Liver (tissue), 9 donors: Measurements from ENCODE around the gene LBX1. TPM values are rescaled to one million over a fixed set of nuclear protein-coding genes. Genes with fewer than 3 reads are reported as not detected.

Experiments used
- DNase-seq: peaks from one replicate; pipeline ENCODE4 v3.0.0-alpha.2; 2017; ENCODE audit warnings: low spot score
- H3K27ac ChIP-seq, 2 donors: one replicate each; pipeline ENCODE4 v1.7.0; 2013; ENCODE audit warnings: inconsistent platforms in 2 of 2, low read length in 2 of 2, control low read depth in 1 of 2, low read depth in 1 of 2, mild to moderate bottlenecking in 1 of 2
- H3K27me3 ChIP-seq, 4 donors: one replicate each; pipeline versions ENCODE4 v1.6.1 to v1.7.0; 2013; ENCODE audit warnings: low read length in 3 of 4, inconsistent platforms in 1 of 4, mild to moderate bottlenecking in 1 of 4, moderate library complexity in 1 of 4; ENCODE audit not compliant: control insufficient read depth in 4 of 4, insufficient read depth in 4 of 4
- H3K36me3 ChIP-seq, 4 donors: one replicate each; pipeline versions ENCODE4 v1.6.1 to v1.7.0; 2013; ENCODE audit warnings: low read length in 3 of 4, mild to moderate bottlenecking in 3 of 4, low read depth in 1 of 4, moderate library complexity in 1 of 4; ENCODE audit not compliant: control insufficient read depth in 4 of 4, insufficient read depth in 3 of 4
- H3K4me1 ChIP-seq, 4 donors: one replicate each; pipeline versions ENCODE4 v1.6.1 to v1.7.0; 2013; ENCODE audit warnings: low read length in 3 of 4, mild to moderate bottlenecking in 3 of 4, moderate library complexity in 1 of 4; ENCODE audit not compliant: control insufficient read depth in 4 of 4, insufficient read depth in 4 of 4
- H3K4me3 ChIP-seq, 3 donors: one replicate each; pipeline versions ENCODE4 v1.6.1 to v1.7.0; 2013; ENCODE audit warnings: low read length in 3 of 3, control low read depth in 1 of 3, low read depth in 1 of 3, mild to moderate bottlenecking in 1 of 3
- H3K9ac ChIP-seq, 2 donors: one replicate each; pipeline ENCODE4 v1.7.0; 2013; ENCODE audit warnings: low read length in 2 of 2, mild to moderate bottlenecking in 2 of 2, moderate library complexity in 2 of 2, control low read depth in 1 of 2, low read depth in 1 of 2
- H3K9me3 ChIP-seq, 4 donors: one replicate each; pipeline versions ENCODE4 v1.6.1 to v1.7.0; 2013; ENCODE audit warnings: low read length in 3 of 4; ENCODE audit not compliant: control insufficient read depth in 4 of 4
- FOXA1 ChIP-seq: IDR thresholded peaks from 2 replicates; pipeline ENCODE4 v1.6.1; 2016; ENCODE audit warnings: antibody characterized with exemption
- FOXA2 ChIP-seq: IDR thresholded peaks from 2 replicates; pipeline ENCODE4 v1.6.1; 2016; ENCODE audit warnings: antibody characterized with exemption
- HNF4G ChIP-seq: IDR thresholded peaks from 2 replicates; pipeline ENCODE4 v1.6.1; 2016; ENCODE audit warnings: antibody characterized with exemption
- RAD21 ChIP-seq, 2 donors: IDR thresholded peaks; 2 replicates each; pipeline ENCODE4 v1.6.1; 2016; ENCODE audit warnings: antibody characterized with exemption in 2 of 2, mild to moderate bottlenecking in 2 of 2
- RXRA ChIP-seq, 2 donors: IDR thresholded peaks; 2 replicates each; pipeline ENCODE4 v1.6.1; 2017 to 2018; ENCODE audit warnings: antibody characterized with exemption in 2 of 2, mild to moderate bottlenecking in 1 of 2
- SP1 ChIP-seq: IDR thresholded peaks from 2 replicates; pipeline ENCODE4 v1.6.1; 2018; ENCODE audit warnings: antibody characterized with exemption, mild to moderate bottlenecking
- TAF1 ChIP-seq: conservative IDR thresholded peaks from 2 replicates; pipeline ENCODE4 v1.6.1; 2016; ENCODE audit warnings: antibody characterized with exemption, mild to moderate bottlenecking
- YY1 ChIP-seq: IDR thresholded peaks from 2 replicates; pipeline ENCODE4 v1.6.1; 2016; ENCODE audit warnings: antibody characterized with exemption, mild to moderate bottlenecking
- WGBS: extraction: QIAGEN DNeasy Blood & Tissue Kit; methylation state at CpG from one replicate; pipeline ENCODE4 v1.1.7; 2013; 5-methylcytosine and 5-hydroxymethylcytosine counted together
- polyA plus RNA-seq, 2 donors: library from polyadenylated mRNA; stranded (reverse) in 1 of 2; unstranded in 1 of 2; fragments of 200-250 nt in 1 of 2; fragments of >200 nt in 1 of 2; fragmentation: Nextera tagmentation in 1 of 2; extraction: Ambion mirVana in 1 of 2; gene quantifications; one replicate each; pipeline versions ENCODE4 v1.2.1 to v1.2.3, GENCODE V29; 2013 to 2015
- total RNA-seq, 2 donors: library from RNA; depleted of rRNA; stranded (reverse); fragments of >200 nt; gene quantifications; one replicate each; pipeline ENCODE4 v1.2.3, GENCODE V29; 2014
- TF ChIP-seq, protein P1 (sequence below): IDR thresholded peaks from 2 replicates; pipeline ENCODE4 v1.6.1; 2016; ENCODE audit warnings: antibody characterized with exemption
- TF ChIP-seq, protein P2 (sequence below): IDR thresholded peaks from 2 replicates; pipeline ENCODE4 v1.6.1; 2016; ENCODE audit warnings: antibody characterized with exemption
- TF ChIP-seq, protein P3 (sequence below): IDR thresholded peaks from 2 replicates; pipeline ENCODE4 v1.6.1; 2016; ENCODE audit warnings: antibody characterized with exemption, mild to moderate bottlenecking
- TF ChIP-seq, protein P4 (sequence below): fragments of 150-350 bp; IDR thresholded peaks from 2 replicates; pipeline ENCODE4 v1.5.1; 2017; ENCODE audit warnings: improper control_type of control experiment, low read depth, low read length; ENCODE audit not compliant: missing input control
- donor health status: healthy.
- donor health status: healthy.
- donor health status: healthy.
- donor health status: healthy.
- donor health status: healthy.

The LBX1 gene
- total and polyA plus RNA-seq, 4 donors, result not detected

DNA sequence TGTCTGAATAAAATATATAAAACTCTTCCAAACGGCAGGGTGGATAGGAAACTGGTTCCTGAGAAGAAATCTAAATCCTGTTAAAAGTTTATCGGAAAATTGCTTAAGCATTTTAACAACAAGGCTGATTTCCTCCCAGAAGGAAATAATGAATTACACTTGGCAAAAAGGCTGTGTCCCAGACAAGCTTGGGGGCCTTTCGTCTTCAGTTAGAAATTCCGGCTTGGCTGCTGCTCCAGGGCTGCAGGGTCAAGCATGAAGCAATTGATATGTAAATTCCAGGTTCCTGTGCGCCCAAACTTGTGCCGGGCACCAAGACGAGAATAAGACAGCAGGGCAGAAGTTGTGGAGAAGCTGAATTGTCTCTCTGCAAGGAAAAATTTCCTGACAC is 38.0 kb upstream of the LBX1 start:
- DNase-seq, result no peak
- H3K4me3 ChIP-seq, result no peak overlapping the region

DNA sequence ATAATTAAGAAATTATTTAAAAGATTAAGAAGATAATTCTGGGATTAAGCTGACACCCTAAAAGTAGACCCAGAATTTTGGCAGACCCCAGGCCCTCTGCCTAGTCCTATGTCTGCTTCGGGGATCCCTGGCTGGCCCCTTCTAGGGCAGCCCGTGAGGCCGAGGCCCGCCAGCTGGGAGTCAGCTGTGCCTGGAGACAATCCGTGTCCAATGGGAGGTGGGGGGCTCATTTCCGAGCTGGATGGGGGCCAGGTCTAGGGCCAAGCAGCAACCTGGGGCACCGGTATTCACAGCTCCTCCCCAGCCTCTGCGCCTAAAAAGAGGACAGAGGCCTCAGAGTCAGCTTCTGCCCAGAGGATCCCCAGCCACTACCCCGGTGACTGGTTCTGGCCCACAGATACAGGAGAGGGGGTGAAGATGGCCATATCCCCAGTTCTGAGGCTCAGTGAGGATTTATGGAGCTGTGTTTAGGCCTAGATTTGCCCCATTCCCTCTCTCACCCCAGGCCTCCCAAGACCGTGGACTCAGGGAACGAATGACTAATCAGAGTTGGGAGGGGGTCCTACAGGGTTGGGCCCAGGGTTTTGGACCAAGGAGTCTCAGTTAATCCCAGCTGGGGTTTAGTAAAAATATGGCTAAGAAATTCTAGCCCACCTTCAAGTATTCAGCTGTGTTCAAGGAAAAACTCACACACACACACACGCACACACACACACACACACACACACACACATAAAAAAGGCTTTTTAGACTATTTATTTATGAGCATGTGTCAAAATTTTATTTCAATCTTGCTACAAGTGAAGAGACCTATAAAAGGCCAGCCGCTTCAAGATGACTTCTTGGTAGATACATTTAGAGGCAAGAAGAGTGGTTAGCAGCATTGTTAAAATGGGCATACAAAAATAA is 37.4 kb upstream of the LBX1 start:
- H3K9ac ChIP-seq, result no peak overlapping the region
- WGBS, result 88% methylated on average over 13 of the region's 13 CpGs
- TF ChIP-seq, protein P1, sequence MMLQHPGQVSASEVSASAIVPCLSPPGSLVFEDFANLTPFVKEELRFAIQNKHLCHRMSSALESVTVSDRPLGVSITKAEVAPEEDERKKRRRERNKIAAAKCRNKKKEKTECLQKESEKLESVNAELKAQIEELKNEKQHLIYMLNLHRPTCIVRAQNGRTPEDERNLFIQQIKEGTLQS, result no peak
- TF ChIP-seq, protein P2, sequence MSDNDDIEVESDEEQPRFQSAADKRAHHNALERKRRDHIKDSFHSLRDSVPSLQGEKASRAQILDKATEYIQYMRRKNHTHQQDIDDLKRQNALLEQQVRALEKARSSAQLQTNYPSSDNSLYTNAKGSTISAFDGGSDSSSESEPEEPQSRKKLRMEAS, result no peak
- TF ChIP-seq RAD21 (IDR thresholded peaks at IDR 0.05) (no peak), HNF4G (no peak), YY1 (no peak), FOXA1 (no peak), FOXA2 (no peak)
- TF ChIP-seq, protein P3, sequence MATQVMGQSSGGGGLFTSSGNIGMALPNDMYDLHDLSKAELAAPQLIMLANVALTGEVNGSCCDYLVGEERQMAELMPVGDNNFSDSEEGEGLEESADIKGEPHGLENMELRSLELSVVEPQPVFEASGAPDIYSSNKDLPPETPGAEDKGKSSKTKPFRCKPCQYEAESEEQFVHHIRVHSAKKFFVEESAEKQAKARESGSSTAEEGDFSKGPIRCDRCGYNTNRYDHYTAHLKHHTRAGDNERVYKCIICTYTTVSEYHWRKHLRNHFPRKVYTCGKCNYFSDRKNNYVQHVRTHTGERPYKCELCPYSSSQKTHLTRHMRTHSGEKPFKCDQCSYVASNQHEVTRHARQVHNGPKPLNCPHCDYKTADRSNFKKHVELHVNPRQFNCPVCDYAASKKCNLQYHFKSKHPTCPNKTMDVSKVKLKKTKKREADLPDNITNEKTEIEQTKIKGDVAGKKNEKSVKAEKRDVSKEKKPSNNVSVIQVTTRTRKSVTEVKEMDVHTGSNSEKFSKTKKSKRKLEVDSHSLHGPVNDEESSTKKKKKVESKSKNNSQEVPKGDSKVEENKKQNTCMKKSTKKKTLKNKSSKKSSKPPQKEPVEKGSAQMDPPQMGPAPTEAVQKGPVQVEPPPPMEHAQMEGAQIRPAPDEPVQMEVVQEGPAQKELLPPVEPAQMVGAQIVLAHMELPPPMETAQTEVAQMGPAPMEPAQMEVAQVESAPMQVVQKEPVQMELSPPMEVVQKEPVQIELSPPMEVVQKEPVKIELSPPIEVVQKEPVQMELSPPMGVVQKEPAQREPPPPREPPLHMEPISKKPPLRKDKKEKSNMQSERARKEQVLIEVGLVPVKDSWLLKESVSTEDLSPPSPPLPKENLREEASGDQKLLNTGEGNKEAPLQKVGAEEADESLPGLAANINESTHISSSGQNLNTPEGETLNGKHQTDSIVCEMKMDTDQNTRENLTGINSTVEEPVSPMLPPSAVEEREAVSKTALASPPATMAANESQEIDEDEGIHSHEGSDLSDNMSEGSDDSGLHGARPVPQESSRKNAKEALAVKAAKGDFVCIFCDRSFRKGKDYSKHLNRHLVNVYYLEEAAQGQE, result no peak
- TF ChIP-seq, protein P4, sequence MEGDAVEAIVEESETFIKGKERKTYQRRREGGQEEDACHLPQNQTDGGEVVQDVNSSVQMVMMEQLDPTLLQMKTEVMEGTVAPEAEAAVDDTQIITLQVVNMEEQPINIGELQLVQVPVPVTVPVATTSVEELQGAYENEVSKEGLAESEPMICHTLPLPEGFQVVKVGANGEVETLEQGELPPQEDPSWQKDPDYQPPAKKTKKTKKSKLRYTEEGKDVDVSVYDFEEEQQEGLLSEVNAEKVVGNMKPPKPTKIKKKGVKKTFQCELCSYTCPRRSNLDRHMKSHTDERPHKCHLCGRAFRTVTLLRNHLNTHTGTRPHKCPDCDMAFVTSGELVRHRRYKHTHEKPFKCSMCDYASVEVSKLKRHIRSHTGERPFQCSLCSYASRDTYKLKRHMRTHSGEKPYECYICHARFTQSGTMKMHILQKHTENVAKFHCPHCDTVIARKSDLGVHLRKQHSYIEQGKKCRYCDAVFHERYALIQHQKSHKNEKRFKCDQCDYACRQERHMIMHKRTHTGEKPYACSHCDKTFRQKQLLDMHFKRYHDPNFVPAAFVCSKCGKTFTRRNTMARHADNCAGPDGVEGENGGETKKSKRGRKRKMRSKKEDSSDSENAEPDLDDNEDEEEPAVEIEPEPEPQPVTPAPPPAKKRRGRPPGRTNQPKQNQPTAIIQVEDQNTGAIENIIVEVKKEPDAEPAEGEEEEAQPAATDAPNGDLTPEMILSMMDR, result no peak
- peaks cover 0 to 3% (median 0%) of the 10 kb centered on the region in 4 donors for H3K27me3 ChIP-seq
- no peaks in the 10 kb centered on the region for H3K36me3 ChIP-seq
- no peaks in the 10 kb centered on the region for H3K4me1 ChIP-seq
- no peak overlapping the region for H3K27ac ChIP-seq
- no peaks in the 10 kb centered on the region for H3K9me3 ChIP-seq
- H3K4me3 ChIP-seq, result no peak overlapping the region
- no peak for DNase-seq

More for the DNA sequence above, 38.0 kb upstream of the LBX1 start:
- no peak for TF ChIP-seq RXRA (IDR thresholded peaks at IDR 0.05)
- TF ChIP-seq TAF1, result no peak
- TF ChIP-seq, protein P2, result no peak
- no peak for TF ChIP-seq SP1
- Histone ChIP-seq H3K4me1 (no peaks in the 10 kb centered on the region), H3K36me3 (no peaks in the 10 kb centered on the region), H3K27ac (no peak overlapping the region), H3K9me3 (no peaks in the 10 kb centered on the region), H3K9ac (no peak overlapping the region), H3K27me3 (peaks cover 0 to 3% (median 0%) of the 10 kb centered on the region in 4 donors)
- 82% methylated on average over 7 of the region's 7 CpGs for WGBS
